ENCODE data around the gene HNRNPF. TPM values are rescaled to one million over a fixed set of nuclear protein-coding genes. Genes with fewer than 3 reads are reported as not detected.
"Not testable (repeated sequence)": the region's sequence is repeated elsewhere in the genome, so short reads cannot be mapped to it uniquely, and the experiment has no call there.

Gene HNRNPF
- total and polyA plus RNA-seq, 4 donors: 79.1 to 237 (median 176) TPM

DNA sequence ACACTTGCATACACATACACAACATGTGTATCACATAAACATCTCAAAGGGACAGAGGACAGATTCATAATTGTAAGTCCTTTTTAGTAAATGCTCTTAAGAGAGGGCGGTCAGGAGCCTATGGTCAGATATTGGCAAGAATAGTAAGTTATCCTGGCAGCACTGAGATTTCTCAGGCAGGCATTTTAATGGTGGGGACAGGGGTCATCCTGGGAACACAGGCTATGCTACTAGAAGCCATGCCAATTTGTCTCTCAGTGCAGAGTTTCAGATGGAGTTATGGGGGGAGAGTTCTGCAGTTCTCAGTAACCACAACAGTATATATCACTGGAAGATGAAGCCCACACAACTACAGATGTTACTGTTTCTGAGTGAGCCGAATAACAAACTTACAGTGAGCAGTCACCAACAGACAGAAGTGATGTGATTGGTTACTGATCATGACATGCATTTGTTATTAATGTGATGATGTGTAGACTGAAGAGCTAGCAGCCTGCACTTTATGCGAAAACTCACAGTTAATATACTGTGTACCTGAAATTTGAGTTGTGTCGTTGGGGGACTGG is 44.4 kb upstream of the HNRNPF start:
- Histone ChIP-seq H3K9me3 (ENCODE audit: control insufficient read depth in 4 of 4, insufficient read depth in 3 of 4, low read length in 3 of 4) (no peaks in the 10 kb centered on the region), H3K27ac (ENCODE audit: low read depth in 1 of 2, low read length in 1 of 2) (no peak overlapping the region), H3K27me3 (ENCODE audit: control insufficient read depth in 3 of 3, insufficient read depth in 3 of 3, low read length in 2 of 3) (no peaks in the 10 kb centered on the region), H3K4me3 (no peak overlapping the region), H3K4me1 (ENCODE audit: control insufficient read depth in 5 of 5, insufficient read depth in 5 of 5, low read length in 5 of 5) (peaks cover 0 to 10% (median 7%) of the 10 kb centered on the region in 5 donors), H3K36me3 (ENCODE audit: control insufficient read depth in 4 of 4, insufficient read depth in 4 of 4, low read length in 4 of 4) (no peaks in the 10 kb centered on the region), H3K9ac (ENCODE audit: insufficient read depth in 1 of 2, low read length in 2 of 2) (no peak overlapping the region)
- ATAC-seq (ENCODE audit: insufficient read depth, low FRiP score) (no peak), DNase-seq (no peak)
- WGBS, 2 donors: 82% methylated on average over 4 of the region's 4 CpGs
- TF ChIP-seq, protein P1, sequence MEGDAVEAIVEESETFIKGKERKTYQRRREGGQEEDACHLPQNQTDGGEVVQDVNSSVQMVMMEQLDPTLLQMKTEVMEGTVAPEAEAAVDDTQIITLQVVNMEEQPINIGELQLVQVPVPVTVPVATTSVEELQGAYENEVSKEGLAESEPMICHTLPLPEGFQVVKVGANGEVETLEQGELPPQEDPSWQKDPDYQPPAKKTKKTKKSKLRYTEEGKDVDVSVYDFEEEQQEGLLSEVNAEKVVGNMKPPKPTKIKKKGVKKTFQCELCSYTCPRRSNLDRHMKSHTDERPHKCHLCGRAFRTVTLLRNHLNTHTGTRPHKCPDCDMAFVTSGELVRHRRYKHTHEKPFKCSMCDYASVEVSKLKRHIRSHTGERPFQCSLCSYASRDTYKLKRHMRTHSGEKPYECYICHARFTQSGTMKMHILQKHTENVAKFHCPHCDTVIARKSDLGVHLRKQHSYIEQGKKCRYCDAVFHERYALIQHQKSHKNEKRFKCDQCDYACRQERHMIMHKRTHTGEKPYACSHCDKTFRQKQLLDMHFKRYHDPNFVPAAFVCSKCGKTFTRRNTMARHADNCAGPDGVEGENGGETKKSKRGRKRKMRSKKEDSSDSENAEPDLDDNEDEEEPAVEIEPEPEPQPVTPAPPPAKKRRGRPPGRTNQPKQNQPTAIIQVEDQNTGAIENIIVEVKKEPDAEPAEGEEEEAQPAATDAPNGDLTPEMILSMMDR (IDR thresholded peaks at IDR 0.05; ENCODE audit: control extremely low read depth, extremely low read depth): no peak

DNA sequence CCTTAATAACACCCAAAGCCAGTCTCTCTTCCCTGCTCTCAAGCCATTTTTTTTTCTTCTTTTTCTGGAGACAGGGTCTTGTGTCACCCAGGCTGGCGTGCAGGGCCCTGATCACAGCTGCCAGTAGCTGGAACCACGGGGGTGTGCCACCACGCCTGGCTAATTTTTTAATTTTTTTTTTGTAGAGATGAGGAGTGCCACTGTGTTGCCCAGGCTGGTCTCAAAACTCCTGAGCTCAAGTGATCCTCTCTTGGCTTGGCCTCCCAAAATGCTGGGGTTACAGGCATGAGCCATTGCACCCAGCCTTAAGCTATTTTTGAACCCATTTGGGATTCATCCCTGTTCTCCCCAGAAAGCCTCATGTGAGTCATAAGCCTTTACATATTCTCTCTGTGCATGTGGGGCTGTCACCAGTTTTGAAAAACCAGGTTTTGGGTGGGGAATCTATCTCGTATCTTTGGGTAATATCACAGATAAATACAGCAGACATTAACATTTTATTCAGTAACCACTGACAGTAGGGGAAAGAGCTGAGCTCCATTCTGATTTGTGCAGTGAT is 43.4 kb upstream of the HNRNPF start:
- ATAC-seq (ENCODE audit: insufficient read depth, low FRiP score) (no peak), DNase-seq (no peak)
- WGBS, 2 donors: 40 to 69% methylated on average over 4 of the region's 4 CpGs
- H3K9me3 ChIP-seq (ENCODE audit: control insufficient read depth in 4 of 4, insufficient read depth in 3 of 4, low read length in 3 of 4): no peaks in the 10 kb centered on the region
- TF ChIP-seq, protein P1 (IDR thresholded peaks at IDR 0.05; ENCODE audit: control extremely low read depth, extremely low read depth): no peak
- no peak overlapping the region for H3K9ac ChIP-seq (ENCODE audit: insufficient read depth in 1 of 2, low read length in 2 of 2)
- H3K27me3 ChIP-seq (ENCODE audit: control insufficient read depth in 3 of 3, insufficient read depth in 3 of 3, low read length in 2 of 3): no peaks in the 10 kb centered on the region
- H3K4me3 ChIP-seq: no peak overlapping the region
- H3K4me1 ChIP-seq (ENCODE audit: control insufficient read depth in 5 of 5, insufficient read depth in 5 of 5, low read length in 5 of 5): peaks cover 0 to 10% (median 7%) of the 10 kb centered on the region in 5 donors
- H3K27ac ChIP-seq (ENCODE audit: low read depth in 1 of 2, low read length in 1 of 2): no peak overlapping the region
- no peaks in the 10 kb centered on the region for H3K36me3 ChIP-seq (ENCODE audit: control insufficient read depth in 4 of 4, insufficient read depth in 4 of 4, low read length in 4 of 4)

DNA sequence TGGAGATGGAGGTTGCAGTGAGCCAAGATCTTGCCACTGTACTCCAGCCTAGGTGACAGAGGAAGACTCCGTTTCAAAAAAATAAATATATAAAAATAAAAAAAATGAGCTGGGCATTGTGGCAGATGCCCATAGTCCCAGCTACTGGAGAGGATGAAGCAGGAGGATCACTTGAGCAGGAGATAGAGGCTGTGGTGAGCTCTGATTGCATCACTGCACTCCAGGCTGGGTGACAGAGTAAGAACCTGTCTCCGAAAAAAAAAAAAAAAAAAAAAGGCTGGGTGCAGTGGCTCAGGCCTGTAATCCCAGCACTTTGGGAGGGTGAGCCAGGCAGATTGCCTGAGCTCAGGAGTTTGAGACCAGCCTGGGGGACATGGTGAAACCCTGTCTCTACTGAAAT is 39.8 kb upstream of the HNRNPF start:
- Histone ChIP-seq H3K4me1 (ENCODE audit: control insufficient read depth in 5 of 5, insufficient read depth in 5 of 5, low read length in 5 of 5) (no peaks in the 10 kb centered on the region), H3K36me3 (ENCODE audit: control insufficient read depth in 4 of 4, insufficient read depth in 4 of 4, low read length in 4 of 4) (no peaks in the 10 kb centered on the region), H3K9ac (ENCODE audit: insufficient read depth in 1 of 2, low read length in 2 of 2) (no peak overlapping the region), H3K27ac (ENCODE audit: low read depth in 1 of 2, low read length in 1 of 2) (no peak overlapping the region), H3K9me3 (ENCODE audit: control insufficient read depth in 4 of 4, insufficient read depth in 3 of 4, low read length in 3 of 4) (no peaks in the 10 kb centered on the region), H3K4me3 (no peak overlapping the region), H3K27me3 (ENCODE audit: control insufficient read depth in 3 of 3, insufficient read depth in 3 of 3, low read length in 2 of 3) (no peaks in the 10 kb centered on the region)
- WGBS, 2 donors: 73 to 81% methylated on average over 2 of the region's 2 CpGs
- TF ChIP-seq, protein P1 (IDR thresholded peaks at IDR 0.05; ENCODE audit: control extremely low read depth, extremely low read depth): no peak
- DNase-seq (no peak), ATAC-seq (ENCODE audit: insufficient read depth, low FRiP score) (no peak)

DNA sequence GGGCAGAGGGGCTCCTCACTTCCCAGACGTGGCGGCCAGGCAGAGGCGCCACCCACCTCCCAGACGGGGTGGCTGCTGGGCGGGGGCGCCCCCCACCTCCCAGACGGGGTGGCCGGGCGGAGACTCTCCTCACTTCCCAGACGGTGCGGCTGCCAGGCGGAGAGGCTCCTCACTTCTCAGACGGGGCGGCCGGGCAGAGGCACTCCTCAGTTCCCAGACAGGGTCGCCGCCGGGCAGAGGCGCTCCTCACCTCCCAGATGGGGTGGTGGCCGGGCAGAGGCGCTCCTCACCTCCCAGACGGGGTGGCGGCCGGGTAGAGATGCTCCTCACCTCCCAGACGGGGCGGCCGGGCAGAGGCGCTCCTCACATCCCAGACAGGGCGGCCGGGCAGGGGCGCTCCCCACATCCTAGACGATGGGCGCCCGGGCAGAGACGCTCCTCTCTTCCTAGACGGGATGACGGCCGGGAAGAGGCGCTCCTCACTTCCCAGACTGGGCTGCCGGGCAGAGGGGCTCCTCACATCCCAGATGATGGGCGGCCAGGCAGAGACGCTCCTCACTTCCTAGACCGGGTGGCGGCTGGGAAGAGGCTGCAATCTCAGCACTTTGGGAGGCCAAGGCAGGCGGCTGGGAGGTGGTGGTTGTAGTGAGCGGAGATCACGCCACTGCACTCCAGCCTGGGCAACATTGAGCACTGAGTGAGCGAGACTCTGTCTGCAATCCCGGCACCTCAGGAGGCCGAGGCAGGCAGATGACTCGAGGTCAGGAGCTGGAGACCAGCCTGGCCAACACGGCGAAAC is 37.4 kb upstream of the HNRNPF start:
- H3K4me1 ChIP-seq (ENCODE audit: control insufficient read depth in 5 of 5, insufficient read depth in 5 of 5, low read length in 5 of 5); ATAC-seq (ENCODE audit: insufficient read depth, low FRiP score); H3K4me3 ChIP-seq; DNase-seq; H3K27me3 ChIP-seq (ENCODE audit: control insufficient read depth in 3 of 3, insufficient read depth in 3 of 3, low read length in 2 of 3); H3K27ac ChIP-seq (ENCODE audit: low read depth in 1 of 2, low read length in 1 of 2); H3K36me3 ChIP-seq (ENCODE audit: control insufficient read depth in 4 of 4, insufficient read depth in 4 of 4, low read length in 4 of 4); H3K9ac ChIP-seq (ENCODE audit: insufficient read depth in 1 of 2, low read length in 2 of 2); H3K9me3 ChIP-seq (ENCODE audit: control insufficient read depth in 4 of 4, insufficient read depth in 3 of 4, low read length in 3 of 4): not testable (repeated sequence)
- WGBS, 2 donors: 96 to 97% methylated on average over 47 to 53 of the region's 53 CpGs

Measured in lung (tissue), 12 donors.